GM19023 (cell line): ENCODE results near the gene AP1S3.

Experiments
- ATAC-seq: cut with Tn5 transposase; IDR thresholded peaks from one replicate; pipeline ENCODE4 v1.9.1; 2021; ENCODE audit warnings: mild to moderate bottlenecking, moderate library complexity; ENCODE audit not compliant: unreplicated experiment

Gene AP1S3

GRCh38 chr2:223725986-223726970, 111.1 kb downstream of the AP1S3 start:
- ATAC-seq, result no peak

- ATAC-seq, result no peak
These were observed 111.9 kb downstream of the AP1S3 start for GRCh38 chr2:223725494-223725893.

DNA sequence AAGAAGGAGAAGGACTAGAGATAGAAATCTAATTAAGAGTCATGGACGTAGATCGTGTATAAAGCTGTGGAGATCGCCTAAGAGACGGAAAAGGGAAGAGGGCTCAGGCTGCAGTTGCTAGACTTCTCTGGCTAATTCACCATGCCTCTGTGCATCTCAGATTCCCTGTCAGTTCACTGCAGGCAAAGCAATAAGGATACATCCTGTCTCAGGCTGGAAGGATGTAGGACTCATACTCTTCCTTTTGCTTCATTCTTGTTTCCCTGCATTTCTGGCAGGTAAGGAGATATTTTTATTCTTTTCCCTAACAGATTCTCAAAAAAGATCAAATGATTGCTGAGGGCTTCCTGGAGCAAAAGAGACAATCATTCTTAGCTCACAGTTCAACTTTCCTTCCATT, 112.5 kb downstream of the AP1S3 start:
- ATAC-seq, result no peak

DNA sequence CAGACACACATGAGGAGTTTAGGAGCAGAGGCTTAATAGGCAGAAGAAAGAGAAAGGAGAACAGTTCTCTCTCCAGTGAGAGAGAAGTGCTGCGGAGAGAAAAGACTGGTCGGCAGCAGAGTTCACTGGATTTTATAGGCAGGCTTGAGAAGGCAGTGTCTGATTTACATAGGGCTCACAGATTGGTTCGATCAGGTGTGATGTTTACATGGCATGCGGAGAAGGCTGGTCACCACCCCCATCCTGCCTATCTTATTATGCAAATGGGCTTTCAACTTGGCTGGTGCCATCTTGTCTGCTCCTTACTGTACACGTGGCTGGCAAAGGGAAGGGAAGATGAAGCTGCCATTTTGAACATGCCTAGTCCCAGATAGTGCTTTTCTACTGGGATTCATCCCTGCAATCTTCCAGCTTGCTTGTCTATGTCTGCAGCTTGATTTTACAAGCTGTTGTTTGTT, 113.4 kb downstream of the AP1S3 start:
- no peak for ATAC-seq

DNA sequence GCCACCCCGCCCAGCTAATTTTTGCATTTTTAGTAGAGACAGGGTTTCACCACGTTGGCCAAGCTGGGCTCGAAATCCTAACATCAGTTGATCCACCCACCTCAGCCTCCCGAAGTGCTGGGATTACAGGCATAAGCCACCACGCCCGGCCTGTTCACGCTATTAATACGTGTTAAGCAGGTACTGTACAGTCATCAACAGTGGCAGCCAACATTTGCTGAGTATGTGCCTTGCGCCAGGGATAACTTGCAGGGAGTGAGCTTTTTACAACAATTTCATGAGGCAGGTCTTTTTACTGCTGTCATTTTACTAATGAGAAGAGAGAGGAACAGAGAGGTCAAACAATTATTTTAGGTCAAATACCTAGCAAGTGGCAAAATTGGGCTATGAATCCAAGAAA, 115.2 kb downstream of the AP1S3 start:
- ATAC-seq, result no peak

DNA sequence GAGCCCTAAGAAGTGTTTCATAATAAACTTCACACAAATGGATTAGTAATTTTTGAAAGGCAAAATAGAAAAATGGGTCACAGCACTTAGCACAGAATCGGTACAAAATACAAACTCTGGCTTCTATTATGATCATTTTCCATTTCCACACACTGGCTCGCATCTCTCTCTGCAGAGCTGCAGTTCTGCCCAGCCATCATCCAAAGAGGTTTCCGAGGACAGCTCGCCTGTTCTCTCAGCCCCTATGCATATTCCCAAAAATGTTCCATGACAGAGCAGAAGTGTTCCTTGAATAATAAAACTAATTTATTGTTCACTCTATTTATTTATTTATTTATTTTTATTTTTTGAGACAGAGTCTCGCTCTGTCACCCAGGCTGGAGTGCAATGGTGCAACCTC, 115.6 kb downstream of the AP1S3 start:
- no peak for ATAC-seq

- no peak for ATAC-seq
These were observed 117.0 kb downstream of the AP1S3 start for GRCh38 chr2:223720367-223720766.

DNA sequence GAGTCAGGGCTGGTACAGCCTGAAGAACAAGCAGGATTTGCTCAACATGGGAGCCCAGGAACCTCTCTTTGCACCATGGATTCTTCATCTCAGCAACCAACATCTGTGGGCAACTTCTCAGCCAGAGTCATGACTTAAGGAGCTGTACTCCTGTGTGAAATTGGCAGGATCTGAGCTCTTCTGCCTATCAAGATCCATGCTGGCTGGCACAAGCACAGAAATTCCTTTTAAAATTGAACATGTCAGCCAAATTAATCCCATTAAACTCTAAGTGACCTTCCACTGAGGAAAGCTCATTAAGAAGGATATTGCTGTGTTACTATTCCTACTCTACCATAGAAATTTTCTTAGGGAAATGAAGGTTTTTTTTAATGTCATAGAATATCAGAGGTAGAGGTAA, 124.7 kb downstream of the AP1S3 start:
- ATAC-seq, result no peak

DNA sequence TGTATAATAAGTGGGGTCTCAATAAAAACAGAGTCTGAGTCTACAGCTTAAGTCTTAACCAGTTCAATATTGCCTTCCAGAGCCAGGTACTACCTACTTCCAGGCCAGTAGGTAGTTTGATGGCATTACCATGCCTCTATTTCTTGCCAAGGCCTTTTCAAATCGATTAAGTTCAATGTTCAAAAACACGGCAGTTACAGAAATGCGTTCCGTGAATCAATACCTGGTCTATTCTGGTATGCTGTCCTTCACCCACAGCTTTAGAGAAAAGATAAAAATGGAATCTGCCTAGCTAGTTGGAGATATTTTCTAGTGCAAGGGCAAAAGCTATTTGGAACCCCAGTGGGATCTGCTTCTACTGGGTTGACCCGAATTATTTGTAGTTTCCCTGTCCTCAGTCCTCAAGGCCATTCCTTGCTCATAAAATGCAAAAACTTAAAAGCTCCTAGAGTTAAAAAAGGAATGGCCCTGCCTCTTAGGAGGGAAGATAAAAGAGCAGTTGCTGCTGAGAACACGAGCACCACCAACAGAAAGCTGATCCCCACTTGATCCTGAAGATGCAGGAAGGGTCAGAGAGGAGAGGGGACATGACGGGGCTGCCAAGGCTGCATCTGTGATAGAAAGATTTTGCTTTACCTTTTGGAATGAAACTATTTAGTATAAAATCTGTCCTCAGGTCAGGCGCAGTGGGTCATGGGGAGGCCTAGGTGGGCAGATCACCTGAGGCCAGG, 125.6 kb downstream of the AP1S3 start:
- ATAC-seq, result no peak
